IMR-90 (cell line): Measurements from ENCODE around the gene DVL2. TPM values are rescaled to one million over a fixed set of nuclear protein-coding genes. Genes with fewer than 3 reads are reported as not detected.

Experiments
- ATAC-seq: fragments of 200-7000 bp; cut with Tn5 transposase; 2 replicates; pipeline ENCODE4 v1.9.1; 2020; ENCODE audit warnings: low read depth, mild to moderate bottlenecking, moderate library complexity
- BruUV-seq: library from RNA; stranded (reverse); fragments of 400-500 nt; replicated peaks from 2 replicates; lab custom pipeline; 2021; lab: Mats Ljungman, UMichigan
- CTCF ChIA-PET: fragments of 300-600 bp; formaldehyde crosslinking; extraction: SDS; loops from one replicate; lab custom pipeline; 2021; ENCODE audit warnings: antibody characterized with exemption; lab: Yijun Ruan, JAX
- POLR2A ChIA-PET: fragments of 300-600 bp; sonication (Branson Sonifier 250); formaldehyde crosslinking; loops from one replicate; lab custom pipeline; 2022; ENCODE audit warnings: antibody characterized with exemption; ENCODE audit not compliant: unreplicated experiment; lab: Charles Lee
- DNase-seq: peaks from one replicate; pipeline ENCODE4 v3.0.0; 2013
- H2AFZ ChIP-seq: replicated peaks from 2 replicates; pipeline ENCODE3; 2013; ENCODE audit warnings: low read length, mild to moderate bottlenecking; ENCODE audit not compliant: poor library complexity
- H2AK5ac ChIP-seq: 2 replicates; pipeline ENCODE4 v1.6.1; 2013; ENCODE audit warnings: low read depth, low read length, inconsistent platforms
- H2AK9ac ChIP-seq: replicated peaks from 2 replicates; pipeline ENCODE3; 2013; ENCODE audit warnings: mild to moderate bottlenecking, low read depth, low read length, moderate library complexity; ENCODE audit not compliant: poor library complexity
- H2BK120ac ChIP-seq: 2 replicates; pipeline ENCODE4 v1.6.1; 2013; ENCODE audit warnings: low read depth, low read length, inconsistent platforms
- H2BK15ac ChIP-seq: 3 replicates; pipeline ENCODE4 v1.6.1; 2013; ENCODE audit warnings: low read depth, low read length, inconsistent platforms
- H2BK20ac ChIP-seq: 2 replicates; pipeline ENCODE4 v1.6.1; 2013; ENCODE audit warnings: low read depth, mild to moderate bottlenecking, inconsistent platforms, low read length, moderate library complexity
- H2BK5ac ChIP-seq: 2 replicates; pipeline ENCODE4 v1.6.1; 2013; ENCODE audit warnings: mild to moderate bottlenecking, low read depth, low read length, inconsistent platforms; ENCODE audit not compliant: poor library complexity, severe bottlenecking
- H3K14ac ChIP-seq: replicated peaks from 2 replicates; pipeline ENCODE4 v1.6.1; 2013; ENCODE audit warnings: low read depth, low read length, inconsistent platforms
- H3K18ac ChIP-seq: 2 replicates; pipeline ENCODE4 v1.6.1; 2013; ENCODE audit warnings: low read depth, low read length, control low read depth
- H3K23ac ChIP-seq: 2 replicates; pipeline ENCODE4 v1.6.1; 2013; ENCODE audit warnings: low read depth, low read length, inconsistent platforms
- H3K27ac ChIP-seq: 2 replicates; pipeline ENCODE4 v1.5.1; 2013; ENCODE audit warnings: mild to moderate bottlenecking, control low read depth, low read length; ENCODE audit not compliant: insufficient read depth
- H3K27me3 ChIP-seq: 2 replicates; pipeline ENCODE4 v1.6.1; 2013; ENCODE audit warnings: low read length; ENCODE audit not compliant: control insufficient read depth, insufficient read depth
- H3K36me3 ChIP-seq: 2 replicates; pipeline ENCODE4 v1.6.1; 2013; ENCODE audit warnings: low read length, mixed read lengths; ENCODE audit not compliant: control insufficient read depth, insufficient read depth
- H3K4ac ChIP-seq: 2 replicates; pipeline ENCODE4 v1.6.1; 2013; ENCODE audit warnings: low read depth, low read length, inconsistent platforms
- H3K4me1 ChIP-seq: 2 replicates; pipeline ENCODE4 v1.6.1; 2013; ENCODE audit warnings: low read length, mixed read lengths; ENCODE audit not compliant: control insufficient read depth, insufficient read depth
- H3K4me2 ChIP-seq: 2 replicates; pipeline ENCODE4 v1.6.1; 2013; ENCODE audit warnings: low read depth, mild to moderate bottlenecking, control low read depth, low read length, moderate library complexity
- H3K4me3 ChIP-seq: 2 replicates; pipeline ENCODE4 v1.5.1; 2013; ENCODE audit warnings: low read depth, mild to moderate bottlenecking, control low read depth, low read length, moderate library complexity; ENCODE audit not compliant: insufficient read depth
- H3K56ac ChIP-seq: 2 replicates; pipeline ENCODE4 v1.6.1; 2013; ENCODE audit warnings: low read length, inconsistent platforms; ENCODE audit not compliant: insufficient read depth; ENCODE audit errors: extremely low read depth
- H3K79me1 ChIP-seq, 2 experiments: 2 replicates each; pipeline ENCODE4 v1.6.1; 2013; ENCODE audit warnings: low read length in 2 of 2, inconsistent platforms in 1 of 2, low read depth in 1 of 2
- H3K9ac ChIP-seq: 2 replicates; pipeline ENCODE4 v1.6.1; 2013; ENCODE audit warnings: low read depth, low read length, control low read depth
- H3K9me1 ChIP-seq: 2 replicates; pipeline ENCODE4 v1.6.1; 2013; ENCODE audit warnings: low read length, inconsistent platforms; ENCODE audit not compliant: insufficient read depth
- H3K9me3 ChIP-seq: 2 replicates; pipeline ENCODE4 v1.6.1; 2013; ENCODE audit warnings: low read length; ENCODE audit not compliant: control insufficient read depth, insufficient read depth
- H4K20me1 ChIP-seq: 2 replicates; pipeline ENCODE4 v1.6.1; 2013; ENCODE audit warnings: low read length, inconsistent platforms; ENCODE audit not compliant: insufficient read depth
- H4K5ac ChIP-seq: 2 replicates; pipeline ENCODE4 v1.6.1; 2013; ENCODE audit warnings: mild to moderate bottlenecking, low read depth, low read length, control low read depth
- H4K8ac ChIP-seq, 2 experiments: 2 replicates each; pipeline ENCODE4 v1.6.1; 2013; ENCODE audit warnings: low read depth in 2 of 2, low read length in 2 of 2, control low read depth in 1 of 2, inconsistent platforms in 1 of 2
- H4K91ac ChIP-seq: 2 replicates; pipeline ENCODE4 v1.6.1; 2013; ENCODE audit warnings: low read depth, low read length, inconsistent platforms; ENCODE audit not compliant: insufficient read depth
- ELK1 ChIP-seq: fragments of 150-350 bp; IDR thresholded peaks from 2 replicates; pipeline ENCODE4 v1.6.1; 2016; ENCODE audit warnings: low read depth, mild to moderate bottlenecking, low read length, moderate library complexity, borderline replicate concordance
- FOS ChIP-seq: fragments of 150-350 bp; IDR thresholded peaks from 2 replicates; pipeline ENCODE4 v1.6.1; 2016; ENCODE audit warnings: low read depth, low read length
- POLR2A ChIP-seq: IDR thresholded peaks from 2 replicates; pipeline ENCODE4 v1.6.1; 2012; ENCODE audit warnings: mild to moderate bottlenecking, low read depth, low read length
- RCOR1 ChIP-seq: IDR thresholded peaks from 2 replicates; pipeline ENCODE4 v1.6.1; 2012; ENCODE audit warnings: mild to moderate bottlenecking, low read length, improper control_type of control experiment; ENCODE audit not compliant: insufficient replicate concordance
- RFX5 ChIP-seq: IDR thresholded peaks from 2 replicates; pipeline ENCODE4 v1.8.0; 2012; ENCODE audit warnings: low read depth, mild to moderate bottlenecking, low read length, moderate library complexity
- whole genome bisulfite sequencing, 2 experiments: methylation state at CpG; one replicate each; pipeline versions ENCODE4 v1.1.5 to v1.1.7; 2013; ENCODE audit warnings: missing lambda C conversion rate in 2 of 2; ENCODE audit not compliant: insufficient read length in 1 of 2; ENCODE audit errors: extremely low coverage in 2 of 2; 5-methylcytosine and 5-hydroxymethylcytosine counted together
- dilution Hi-C: fragments of 300-500 bp; cut with HindIII; formaldehyde crosslinking; loops from one replicate; pipeline ENCODE4 v1.14.3; 2018; ENCODE audit warnings: low sequenced_read_pairs; ENCODE audit not compliant: unreplicated experiment
- in situ Hi-C: fragments of 300-500 bp; cut with MboI; formaldehyde crosslinking; loops from 3 replicates; pipeline ENCODE4 v1.14.3; 2019; ENCODE audit warnings: low sequenced_read_pairs, inconsistent platforms, mixed read lengths
- intact Hi-C: fragments of 100-400 bp; cut with micrococcal nuclease; formaldehyde crosslinking; loops from 2 replicates; pipeline ENCODE4 v1.10.0; 2022
- polyA plus RNA-seq, 3 experiments: library from polyadenylated mRNA; depleted of rRNA; stranded (reverse); fragments of >200 nt; gene quantifications; 2 replicates each; pipeline ENCODE4 v1.2.3, GENCODE V29; 2012; ENCODE audit warnings: low replicate concordance in 1 of 3
- total RNA-seq: library from RNA; depleted of rRNA; stranded (reverse); fragments of >200 nt; gene quantifications from 2 replicates; pipeline ENCODE4 v1.2.3, GENCODE V29; 2012

DVL2 gene
- total and polyA plus RNA-seq, 2 of the 4 experiments (the other 2 are of a cell fraction), result 11.8 to 21.3 TPM

- Histone ChIP-seq H2BK5ac (no peak overlapping the region), H2AFZ (no peak overlapping the region), H3K56ac (no peak overlapping the region), H4K5ac (no peak overlapping the region), H3K23ac (no peak overlapping the region), H3K27me3 (no peaks in the 10 kb centered on the region), H4K20me1 (peaks cover 32% of the 10 kb centered on the region), H3K14ac (no peak overlapping the region), H2AK9ac (no peak overlapping the region), H2BK120ac (no peak overlapping the region), H3K18ac (no peak overlapping the region), H2BK15ac (no peak overlapping the region), H3K9ac (no peak overlapping the region), H3K4me2 (no peak overlapping the region), H3K36me3 (peaks cover 81% of the 10 kb centered on the region), H2BK20ac (no peak overlapping the region), H3K4ac (no peak overlapping the region), H4K8ac (no peak overlapping the region), H3K4me3 (no peak overlapping the region), H4K91ac (no peak overlapping the region), H3K9me3 (no peaks in the 10 kb centered on the region), H3K4me1 (peaks cover 7% of the 10 kb centered on the region; the same call in 1 of the 2 replicates), H3K79me1 (peaks cover 8 to 75% of the 10 kb centered on the region in 2 experiments), H3K9me1 (0 out of 2 replicates have a peak, but pooled peaks cover 7% of the 10 kb centered on the region), H3K27ac (no peak overlapping the region), H2AK5ac (no peak overlapping the region)
- CTCF ChIA-PET, result no interaction called here
- dilution Hi-C loops, result no loop called here
- TF ChIP-seq RFX5, result no peak
- no peak for TF ChIP-seq POLR2A
- no peak for TF ChIP-seq FOS
- TF ChIP-seq RCOR1, result no peak
- TF ChIP-seq ELK1, result no peak
- no peak for ATAC-seq
- in situ Hi-C loops, result loop anchor here (25.0 kb wide), 1 partner anchor 938 kb away; the partner anchor contains the start of genes PER1 and VAMP2
- POLR2A ChIA-PET, result interaction anchor here (0.6 kb wide), 1 partner anchor 10 kb away, joined by 3 read pairs; the partner anchor contains the start of gene DVL2
- 87% methylated on average over 4 of the region's 15 CpGs; no CpG with 5 or more reads in 1 of the 2 experiments for WGBS, 2 experiments
- no TSS peak for BruUV-seq
- intact Hi-C loops, result no loop called here
- DNase-seq, result no peak
These were observed 9.6 kb downstream of the DVL2 start for GRCh38 chr17:7224661-7225111.
